Lower leg skin (tissue), 3 donors: ENCODE measurements around the gene CTXND1.

Source experiments
- CTCF ChIP-seq, 3 donors: fragments of 450-650 bp; IDR thresholded peaks; one replicate each; pipeline ENCODE4 v1.5.1; 2016; ENCODE audit warnings: antibody characterized with exemption in 3 of 3, mild to moderate bottlenecking in 3 of 3, moderate library complexity in 2 of 3
- POLR2A ChIP-seq, 2 donors: fragments of 450-650 bp; IDR thresholded peaks; one replicate each; pipeline ENCODE4 v1.6.1; 2016 to 2017; ENCODE audit warnings: antibody characterized with exemption in 2 of 2, mild to moderate bottlenecking in 1 of 2, moderate library complexity in 1 of 2

GRCh38 chr15:80202016-80202315, 50.0 kb downstream of the CTXND1 start:
- no peak for TF ChIP-seq CTCF (IDR thresholded peaks at IDR 0.05)
- TF ChIP-seq POLR2A (IDR thresholded peaks at IDR 0.05) = no peak
